SK-N-SH (cell line): ENCODE data around the gene PLD1. TPM values are rescaled to one million over a fixed set of nuclear protein-coding genes. Genes with fewer than 3 reads are reported as not detected.

ENCODE experiments used
- CTCF ChIA-PET: fragments of 300-600, 350-600 bp; formaldehyde crosslinking; extraction: SDS; loops from one replicate; lab custom pipeline; 2021; lab: Yijun Ruan, JAX
- POLR2A ChIA-PET: fragments of 350-600 bp; sonication (Branson Sonifier 250); formaldehyde crosslinking; extraction: SDS; loops from one replicate; lab custom pipeline; 2020; ENCODE audit warnings: antibody characterized with exemption, inconsistent platforms; lab: Yijun Ruan, JAX
- DNase-seq: peaks from one replicate; pipeline ENCODE4 v3.0.0; 2012
- H2AFZ ChIP-seq: fragments of 200-600 bp; sonication (generic); 2 replicates; pipeline ENCODE4 v1.8.1; 2016; ENCODE audit warnings: antibody characterized with exemption, mild to moderate bottlenecking, low read depth
- H3F3A ChIP-seq: fragments of 200-600 bp; sonication (generic); replicated peaks from 2 replicates; pipeline ENCODE3; 2016; ENCODE audit warnings: antibody characterized with exemption, mild to moderate bottlenecking; ENCODE audit not compliant: insufficient read depth
- H3K27ac ChIP-seq, 2 experiments: fragments of 200-500 bp in 1 of 2; fragments of 200-600 bp in 1 of 2; sonication (Bioruptor generic) in 1 of 2; sonication (generic), shearing (Covaris generic) in 1 of 2; 2 replicates each; pipeline versions ENCODE4 v1.5.1 to v1.6.1; 2014 to 2016; ENCODE audit warnings: low read depth in 2 of 2, inconsistent platforms in 1 of 2, low read length in 1 of 2, mild to moderate bottlenecking in 1 of 2, mixed read lengths in 1 of 2
- H3K27me3 ChIP-seq: fragments of 200-600 bp; sonication (generic), shearing (Covaris generic); 2 replicates; pipeline ENCODE4 v1.6.1; 2016; ENCODE audit warnings: mixed run types; ENCODE audit not compliant: insufficient read depth
- H3K36me3 ChIP-seq, 2 experiments: fragments of 200-500 bp in 1 of 2; fragments of 200-600 bp in 1 of 2; sonication (Bioruptor generic) in 1 of 2; sonication (generic) in 1 of 2; replicated peaks in 1 of 2; 2 replicates each; pipeline versions ENCODE3 to v1.5.1; 2014 to 2016; ENCODE audit warnings: low read length in 1 of 2, mild to moderate bottlenecking in 1 of 2; ENCODE audit not compliant: insufficient read depth in 2 of 2, control insufficient read depth in 1 of 2
- H3K4me1 ChIP-seq, 2 experiments: fragments of 200-500 bp in 1 of 2; fragments of 200-600 bp in 1 of 2; sonication (Bioruptor generic) in 1 of 2; sonication (generic), shearing (Covaris generic) in 1 of 2; 2 replicates each; pipeline versions ENCODE4 v1.5.1 to v1.6.1; 2014 to 2016; ENCODE audit warnings: low read depth in 1 of 2, low read length in 1 of 2, mixed run types in 1 of 2; ENCODE audit not compliant: insufficient read depth in 2 of 2, control insufficient read depth in 1 of 2
- H3K4me2 ChIP-seq: fragments of 200-600 bp; sonication (generic), shearing (Covaris generic); 2 replicates; pipeline ENCODE4 v1.6.1; 2017; ENCODE audit warnings: mixed run types
- H3K4me3 ChIP-seq, 2 experiments: fragments of 200-500 bp in 1 of 2; fragments of 200-600 bp in 1 of 2; sonication (Bioruptor generic) in 1 of 2; sonication (generic), shearing (Covaris generic) in 1 of 2; 2 replicates each; pipeline versions ENCODE4 v1.5.1 to v1.8.1; 2014 to 2016; ENCODE audit warnings: low read depth in 2 of 2, inconsistent platforms in 1 of 2, low read length in 1 of 2, mild to moderate bottlenecking in 1 of 2, mixed read lengths in 1 of 2, moderate library complexity in 1 of 2
- H3K79me2 ChIP-seq: fragments of 200-600 bp; sonication (generic); 2 replicates; pipeline ENCODE4 v1.8.1; 2017; ENCODE audit warnings: mild to moderate bottlenecking; ENCODE audit not compliant: insufficient read depth
- H3K9ac ChIP-seq: fragments of 200-600 bp; sonication (generic); 2 replicates; pipeline ENCODE4 v1.6.1; 2017; ENCODE audit warnings: mixed run types
- H3K9me2 ChIP-seq: fragments of 200-600 bp; sonication (generic); 2 replicates; pipeline ENCODE4 v1.6.1; 2017; ENCODE audit warnings: mixed run types
- H3K9me3 ChIP-seq: fragments of 200-600 bp; sonication (generic); 2 replicates; pipeline ENCODE4 v1.6.1; 2017; ENCODE audit warnings: mixed run types, mild to moderate bottlenecking, moderate library complexity
- H4K20me1 ChIP-seq: fragments of 200-600 bp; sonication (generic); 2 replicates; pipeline ENCODE4 v1.6.1; 2017; ENCODE audit warnings: mild to moderate bottlenecking, mixed run types; ENCODE audit not compliant: insufficient read depth
- CHD2 ChIP-seq: fragments of 150-350 bp; IDR thresholded peaks from 2 replicates; pipeline ENCODE4 v1.6.1; 2018; ENCODE audit warnings: low read length; ENCODE audit not compliant: partially characterized antibody
- CTCF ChIP-seq: fragments of 200-600 bp; sonication (generic); IDR thresholded peaks from 2 replicates; pipeline ENCODE4 v1.6.1; 2017; ENCODE audit warnings: antibody characterized with exemption, mild to moderate bottlenecking, moderate library complexity
- EP300 ChIP-seq, 2 experiments: IDR thresholded peaks; 2 replicates each; pipeline versions ENCODE4 v1.4.0 to v1.6.1; 2012; ENCODE audit warnings: borderline replicate concordance in 1 of 2, low read depth in 1 of 2, low read length in 1 of 2
- FOSL2 ChIP-seq: IDR thresholded peaks from 2 replicates; pipeline ENCODE4 v1.4.0; 2012; ENCODE audit warnings: low read depth, mild to moderate bottlenecking, moderate library complexity, borderline replicate concordance
- GABPA ChIP-seq: IDR thresholded peaks from 2 replicates; pipeline ENCODE4 v1.4.0; 2012; ENCODE audit warnings: low read depth, mild to moderate bottlenecking
- GATA2 ChIP-seq: sonication (generic); formaldehyde crosslinking; IDR thresholded peaks from 2 replicates; pipeline ENCODE4 v1.5.0; 2020; ENCODE audit warnings: mild to moderate bottlenecking, missing genetic modification reagents
- IRF3 ChIP-seq: fragments of 150-350 bp; IDR thresholded peaks from 2 replicates; pipeline ENCODE4 v1.6.1; 2016; ENCODE audit warnings: mild to moderate bottlenecking, low read depth, low read length
- MAX ChIP-seq: IDR thresholded peaks from 2 replicates; pipeline ENCODE4 v1.4.0; 2012; ENCODE audit warnings: low read depth
- NRF1 ChIP-seq: IDR thresholded peaks from 2 replicates; pipeline ENCODE4 v1.6.1; 2012; ENCODE audit warnings: low read depth, mild to moderate bottlenecking, low read length
- PBX3 ChIP-seq: IDR thresholded peaks from 2 replicates; pipeline ENCODE4; 2012
- RXRA ChIP-seq: IDR thresholded peaks from 2 replicates; pipeline ENCODE4 v1.4.0; 2012; ENCODE audit warnings: low read depth, mild to moderate bottlenecking, borderline replicate concordance
- TCF12 ChIP-seq: IDR thresholded peaks from 2 replicates; pipeline ENCODE4 v1.4.0; 2012
- TEAD4 ChIP-seq: IDR thresholded peaks from 2 replicates; pipeline ENCODE4 v1.4.0; 2012; ENCODE audit warnings: mild to moderate bottlenecking, borderline replicate concordance; ENCODE audit not compliant: insufficient read depth
- USF1 ChIP-seq: IDR thresholded peaks from 2 replicates; pipeline ENCODE4 v1.4.0; 2012; ENCODE audit warnings: low read depth, borderline replicate concordance
- WGBS: methylation state at CpG from one replicate; pipeline ENCODE4 v1.1.6; 2017; ENCODE audit warnings: low lambda C conversion rate; 5-methylcytosine and 5-hydroxymethylcytosine counted together
- polyA plus RNA-seq, 3 experiments: library from polyadenylated mRNA; depleted of rRNA; stranded (reverse); fragments of >200 nt; gene quantifications; 2 replicates each; pipeline ENCODE4 v1.2.3, GENCODE V29; 2012

The PLD1 gene
- polyA plus RNA-seq, 1 of the 3 experiments (the other 2 are of a cell fraction) = 6.2 TPM

- no peak overlapping the region for H3K4me2 ChIP-seq
- H3K9me3 ChIP-seq = no peaks in the 10 kb centered on the region
- DNase-seq = no peak
- TF ChIP-seq TCF12 (no peak), TEAD4 (no peak), GATA2 (CRISPR knock-in tag) (no peak), GABPA (no peak), CTCF (no peak), RXRA (no peak), EP300 (IDR thresholded peaks at IDR 0.05; ENCODE audit: borderline replicate concordance in 1 of 2, low read depth in 1 of 2, low read length in 1 of 2) (no peak), IRF3 (no peak), PBX3 (no peak), FOSL2 (no peak), CHD2 (no peak), USF1 (no peak), NRF1 (no peak), MAX (no peak)
- H2AFZ ChIP-seq = no peak overlapping the region
- H3K9me2 ChIP-seq = no peaks in the 10 kb centered on the region
- H3K9ac ChIP-seq = no peak overlapping the region
- WGBS = 96% methylated on average over 4 of the region's 4 CpGs
- no peak overlapping the region for H3K27ac ChIP-seq
- no peaks in the 10 kb centered on the region; a peak in 1 of 4 replicates for H3K4me1 ChIP-seq
- H3F3A ChIP-seq = no peaks in the 10 kb centered on the region
- no peaks in the 10 kb centered on the region for H3K27me3 ChIP-seq
- no peak overlapping the region for H3K4me3 ChIP-seq
- H3K36me3 ChIP-seq = peaks cover 0 to 4% of the 10 kb centered on the region in 2 experiments
- no peaks in the 10 kb centered on the region for H3K79me2 ChIP-seq
- ChIA-PET POLR2A (no interaction called here), CTCF (no interaction called here)
- H4K20me1 ChIP-seq = no peaks in the 10 kb centered on the region
Measured at GRCh38 chr3:171616798-171617197, 193.5 kb downstream of the PLD1 start.
